Caco-2 (cell line): Measurements from ENCODE around the gene RNASE7. TPM values are rescaled to one million over a fixed set of nuclear protein-coding genes. Genes with fewer than 3 reads are reported as not detected.

Source experiments
- BruUV-seq: library from RNA; stranded (reverse); fragments of 400-500 nt; replicated peaks from 2 replicates; lab custom pipeline; 2021; lab: Mats Ljungman, UMichigan
- CTCF ChIA-PET: fragments of 300-600 bp; sonication (Branson Sonifier 250); formaldehyde crosslinking; loops from one replicate; lab custom pipeline; 2022; ENCODE audit warnings: antibody characterized with exemption; lab: Charles Lee
- POLR2A ChIA-PET: fragments of 300-600 bp; sonication (Branson Sonifier 250); formaldehyde crosslinking; loops from one replicate; lab custom pipeline; 2022; ENCODE audit warnings: antibody characterized with exemption; lab: Charles Lee
- DNase-seq, 2 experiments: peaks; one replicate each; pipeline versions ENCODE4 v3.0.0 to v3.0.0-alpha.2; 2020 to 2022
- H3K27me3 ChIP-seq: replicated peaks from 2 replicates; pipeline ENCODE4 v1.6.0; 2011; ENCODE audit warnings: low read length; ENCODE audit not compliant: control insufficient read depth, insufficient read depth
- H3K36me3 ChIP-seq: 2 replicates; pipeline ENCODE4 v1.5.1; 2011; ENCODE audit warnings: low read length; ENCODE audit not compliant: control insufficient read depth, insufficient read depth
- H3K4me1 ChIP-seq: fragments of 250-450 bp; sonication (Bioruptor Pico); 2 replicates; pipeline ENCODE4 v1.5.1; 2020; ENCODE audit warnings: mild to moderate bottlenecking
- H3K4me3 ChIP-seq: 2 replicates; pipeline ENCODE4 v1.5.1; 2011; ENCODE audit warnings: low read depth, mild to moderate bottlenecking, control low read depth, low read length
- H3K9me3 ChIP-seq: fragments of 250-450 bp; sonication (Bioruptor Pico); 2 replicates; pipeline ENCODE4 v1.5.1; 2020; ENCODE audit warnings: mild to moderate bottlenecking, moderate library complexity
- H3K27ac Mint-ChIP-seq: one replicate; pipeline ENCODE4 v1.8.0; 2022; ENCODE audit warnings: mixed read lengths; ENCODE audit not compliant: unreplicated experiment
- H3K27me3 Mint-ChIP-seq: one replicate; pipeline ENCODE4 v1.8.0; 2022; ENCODE audit warnings: mixed read lengths; ENCODE audit not compliant: insufficient read depth, unreplicated experiment
- H3K36me3 Mint-ChIP-seq: one replicate; pipeline ENCODE4 v1.8.0; 2022; ENCODE audit warnings: mild to moderate bottlenecking, mixed read lengths; ENCODE audit not compliant: insufficient read depth, unreplicated experiment
- H3K4me1 Mint-ChIP-seq: one replicate; pipeline ENCODE4 v1.8.0; 2022; ENCODE audit warnings: low read depth, mixed read lengths; ENCODE audit not compliant: unreplicated experiment
- H3K4me3 Mint-ChIP-seq: one replicate; pipeline ENCODE4 v1.8.0; 2022; ENCODE audit warnings: mild to moderate bottlenecking, moderate library complexity, mixed read lengths; ENCODE audit not compliant: unreplicated experiment
- H3K9me3 Mint-ChIP-seq: one replicate; pipeline ENCODE4 v1.8.0; 2022; ENCODE audit warnings: mixed read lengths; ENCODE audit not compliant: unreplicated experiment
- intact Hi-C: fragments of 100-400 bp; cut with micrococcal nuclease; formaldehyde crosslinking; loops from one replicate; pipeline ENCODE4 v1.10.0; 2022; ENCODE audit not compliant: unreplicated experiment
- total RNA-seq: library from RNA; stranded (reverse); gene quantifications from 2 replicates; pipeline ENCODE4 v1.2.3, GENCODE V29; 2022
- TF ChIP-seq, protein P1 (sequence below), 2 experiments: fragments of 200-600 bp in 1 of 2; IDR thresholded peaks; 1 replicate in 1 of 2; 2 replicates in 1 of 2; pipeline versions ENCODE4 v1.5.1 to v1.8.0; 2011 to 2022; ENCODE audit warnings: antibody characterized with exemption in 1 of 2, control low read depth in 1 of 2, inconsistent platforms in 1 of 2, low read depth in 1 of 2, low read length in 1 of 2, mild to moderate bottlenecking in 1 of 2, moderate library complexity in 1 of 2; ENCODE audit not compliant: insufficient read depth in 1 of 2, severe bottlenecking in 1 of 2, unreplicated experiment in 1 of 2

RNASE7 gene
- total RNA-seq, 1 experiment from 2014 or later = not detected

DNA sequence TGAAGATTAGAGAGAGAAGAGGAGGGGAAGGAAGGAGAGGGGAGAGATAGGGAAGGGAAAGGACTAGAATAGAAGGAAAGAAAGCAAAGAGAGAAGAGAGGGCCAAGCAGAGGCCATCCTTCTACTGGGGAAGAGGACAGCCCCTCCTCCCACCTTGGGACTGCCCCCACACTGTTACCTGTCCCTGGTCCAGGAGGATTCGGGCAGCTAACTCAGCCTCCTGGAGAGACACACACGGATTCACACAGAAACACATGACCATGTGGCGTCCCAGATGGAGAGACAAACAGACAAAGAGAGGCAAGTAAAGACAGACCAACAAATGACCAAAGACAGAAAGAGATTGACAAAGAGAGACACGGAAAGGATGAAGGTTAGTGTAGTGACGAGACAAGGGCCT lies 19.5 kb upstream of the RNASE7 start:
- Mint-ChIP-seq H3K4me3 (peak overlapping the region; percentile 28), H3K27me3 (no peaks in the 10 kb centered on the region), H3K36me3 (peaks cover 1% of the 10 kb centered on the region), H3K27ac (no peak overlapping the region), H3K4me1 (peaks cover 18% of the 10 kb centered on the region), H3K9me3 (no peaks in the 10 kb centered on the region)
- no peaks in the 10 kb centered on the region for H3K9me3 ChIP-seq
- H3K36me3 ChIP-seq = no peaks in the 10 kb centered on the region
- BruUV-seq = no TSS peak
- ChIA-PET CTCF (no interaction called here), POLR2A (no interaction called here)
- TF ChIP-seq, protein P1, sequence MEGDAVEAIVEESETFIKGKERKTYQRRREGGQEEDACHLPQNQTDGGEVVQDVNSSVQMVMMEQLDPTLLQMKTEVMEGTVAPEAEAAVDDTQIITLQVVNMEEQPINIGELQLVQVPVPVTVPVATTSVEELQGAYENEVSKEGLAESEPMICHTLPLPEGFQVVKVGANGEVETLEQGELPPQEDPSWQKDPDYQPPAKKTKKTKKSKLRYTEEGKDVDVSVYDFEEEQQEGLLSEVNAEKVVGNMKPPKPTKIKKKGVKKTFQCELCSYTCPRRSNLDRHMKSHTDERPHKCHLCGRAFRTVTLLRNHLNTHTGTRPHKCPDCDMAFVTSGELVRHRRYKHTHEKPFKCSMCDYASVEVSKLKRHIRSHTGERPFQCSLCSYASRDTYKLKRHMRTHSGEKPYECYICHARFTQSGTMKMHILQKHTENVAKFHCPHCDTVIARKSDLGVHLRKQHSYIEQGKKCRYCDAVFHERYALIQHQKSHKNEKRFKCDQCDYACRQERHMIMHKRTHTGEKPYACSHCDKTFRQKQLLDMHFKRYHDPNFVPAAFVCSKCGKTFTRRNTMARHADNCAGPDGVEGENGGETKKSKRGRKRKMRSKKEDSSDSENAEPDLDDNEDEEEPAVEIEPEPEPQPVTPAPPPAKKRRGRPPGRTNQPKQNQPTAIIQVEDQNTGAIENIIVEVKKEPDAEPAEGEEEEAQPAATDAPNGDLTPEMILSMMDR (IDR thresholded peaks at IDR 0.05; ENCODE audit: insufficient read depth in 1 of 2, low read depth in 1 of 2, low read length in 1 of 2, severe bottlenecking in 1 of 2, unreplicated experiment in 1 of 2) = no peak
- H3K4me1 ChIP-seq = peaks cover 15% of the 10 kb centered on the region
- intact Hi-C loops = no loop called here
- no peaks in the 10 kb centered on the region for H3K27me3 ChIP-seq
- H3K4me3 ChIP-seq = no peak overlapping the region
- DNase-seq = no peak

DNA sequence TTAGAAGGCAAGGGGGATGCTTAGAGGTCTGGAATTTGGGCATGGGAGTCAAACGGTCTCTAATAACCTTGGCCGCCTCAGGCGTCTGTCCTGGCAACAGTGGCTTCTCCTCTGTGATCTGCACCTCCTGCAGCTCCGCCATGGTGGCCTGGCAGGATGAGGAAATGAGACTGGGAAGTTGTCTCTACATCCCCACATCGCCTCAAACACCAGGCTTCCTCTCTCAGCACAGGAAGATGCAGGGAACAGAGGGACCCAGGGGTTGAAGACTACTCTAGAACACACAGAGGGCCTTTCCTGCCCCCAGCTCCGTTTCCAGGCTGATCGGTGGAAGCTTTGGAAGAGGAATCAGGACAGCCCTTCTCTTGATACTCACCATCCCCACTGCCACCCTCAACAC lies 19.0 kb upstream of the RNASE7 start:
- Mint-ChIP-seq H3K36me3 (no peaks in the 10 kb centered on the region), H3K9me3 (no peaks in the 10 kb centered on the region), H3K4me3 (peak overlapping the region; percentile 28), H3K27me3 (no peaks in the 10 kb centered on the region), H3K27ac (no peak overlapping the region), H3K4me1 (peaks cover 18% of the 10 kb centered on the region)
- Histone ChIP-seq H3K9me3 (no peaks in the 10 kb centered on the region), H3K36me3 (no peaks in the 10 kb centered on the region), H3K4me1 (peaks cover 15% of the 10 kb centered on the region), H3K27me3 (no peaks in the 10 kb centered on the region), H3K4me3 (no peak overlapping the region)
- TF ChIP-seq, protein P1 (IDR thresholded peaks at IDR 0.05; ENCODE audit: insufficient read depth in 1 of 2, low read depth in 1 of 2, low read length in 1 of 2, severe bottlenecking in 1 of 2, unreplicated experiment in 1 of 2) = no peak
- intact Hi-C loops = no loop called here
- CTCF ChIA-PET = interaction anchor here (2.0 kb wide), 1 partner anchor 8 kb away, joined by 13 read pairs; no protein-coding TSS in a partner anchor
- POLR2A ChIA-PET = no interaction called here
- BruUV-seq = no TSS peak
- DNase-seq = no peak

DNA sequence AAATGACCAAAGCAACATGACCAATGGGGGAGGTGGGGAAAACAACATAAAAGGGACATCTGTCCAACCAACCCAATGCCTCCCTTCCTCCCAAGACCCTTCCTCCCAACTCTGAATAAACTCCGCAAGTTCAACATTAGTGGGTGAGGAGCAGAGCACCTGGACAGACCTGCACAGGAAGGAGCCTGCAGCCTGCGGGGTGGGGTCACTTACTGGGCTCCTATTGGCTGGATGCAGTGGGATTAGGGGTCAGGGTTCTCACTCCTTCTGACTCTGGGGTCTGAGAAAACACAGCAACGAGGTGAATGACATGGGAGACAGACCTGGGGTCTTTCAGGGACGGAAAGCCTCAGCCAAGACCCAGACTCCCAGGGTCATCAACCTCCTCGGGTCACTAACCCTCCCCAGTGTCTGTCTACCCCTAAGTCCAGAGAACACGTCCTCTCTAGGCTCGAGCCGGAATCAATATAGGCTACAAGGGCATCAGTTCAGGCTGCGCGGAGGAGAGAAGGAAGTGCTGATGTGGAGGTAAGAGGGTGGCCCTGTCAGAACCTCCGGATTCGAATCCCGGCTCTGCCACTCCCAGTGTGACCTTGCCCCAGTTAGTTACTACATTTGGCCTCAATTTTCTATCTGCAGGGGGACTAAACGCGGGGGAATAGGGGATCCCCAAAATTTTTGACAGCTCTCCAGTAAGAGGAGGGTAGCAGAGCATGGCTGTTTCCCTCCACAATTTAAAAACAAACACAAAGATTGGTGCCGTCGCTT lies 18.2 kb upstream of the RNASE7 start:
- peaks cover 15% of the 10 kb centered on the region for H3K4me1 ChIP-seq
- Mint-ChIP-seq H3K27me3 (no peaks in the 10 kb centered on the region), H3K9me3 (no peaks in the 10 kb centered on the region), H3K27ac (peak overlapping the region; percentile 73), H3K4me1 (peaks cover 18% of the 10 kb centered on the region), H3K36me3 (no peaks in the 10 kb centered on the region), H3K4me3 (peak overlapping the region; percentile 72)
- H3K9me3 ChIP-seq = no peaks in the 10 kb centered on the region
- BruUV-seq = no TSS peak
- no peaks in the 10 kb centered on the region for H3K36me3 ChIP-seq
- POLR2A ChIA-PET = no interaction called here
- DNase-seq = peak in 1 of 2 experiments; percentile 10
- intact Hi-C loops = loop anchor here (1.0 kb wide), 1 partner anchor 14 kb away; no protein-coding TSS in a partner anchor
- H3K27me3 ChIP-seq = no peaks in the 10 kb centered on the region
- TF ChIP-seq, protein P1 (IDR thresholded peaks at IDR 0.05; ENCODE audit: insufficient read depth in 1 of 2, low read depth in 1 of 2, low read length in 1 of 2, severe bottlenecking in 1 of 2, unreplicated experiment in 1 of 2) = no peak
- H3K4me3 ChIP-seq = peak overlapping the region; percentile 73
- CTCF ChIA-PET = interaction anchor here (0.8 to 2.0 kb wide), 2 partner anchors 9 to 52 kb away, joined by 5 to 13 read pairs; no protein-coding TSS in a partner anchor
